ENCODE measurements around the gene SEPTIN5. TPM values are rescaled to one million over a fixed set of nuclear protein-coding genes. Genes with fewer than 3 reads are reported as not detected.
A peak's percentile ranks its signal among the peaks of the same experiment; 100 is the strongest.
"Not testable (repeated sequence)": the region's sequence is repeated elsewhere in the genome, so short reads cannot be mapped to it uniquely, and the experiment has no call there.

Gene SEPTIN5
- total RNA-seq, 2 experiments from 2014 or later = 0.94 to 1.5 TPM

GRCh38 chr22:19723983-19724827 is 9.9 kb downstream of the SEPTIN5 start:
- peak overlapping the region; percentile 19 for H3K4me3 Mint-ChIP-seq
- H3K27ac Mint-ChIP-seq = no peak overlapping the region
- no peaks in the 10 kb centered on the region for H3K9me3 Mint-ChIP-seq (ENCODE audit: low read depth)
- ChIA-PET POLR2A (no interaction called here), CTCF (interaction anchor here (0.6 to 1.4 kb wide), 19 partner anchors 12 to 359 kb away, joined by 3 to 6 read pairs (median 3); no protein-coding TSS in a partner anchor)
- peaks cover 8% of the 10 kb centered on the region for H3K4me1 Mint-ChIP-seq
- H3K27me3 Mint-ChIP-seq = peaks cover 35% of the 10 kb centered on the region
- ATAC-seq = peak; percentile 89
- intact Hi-C loops (cut with DNase I, micrococcal nuclease) = loop anchor here in 1 of 2 experiments (2.0 kb wide), 1 partner anchor 33 kb away; no protein-coding TSS in a partner anchor
- peak; percentile 78 for DNase-seq
- H3K36me3 Mint-ChIP-seq (ENCODE audit: low read depth) = no peaks in the 10 kb centered on the region

DNA sequence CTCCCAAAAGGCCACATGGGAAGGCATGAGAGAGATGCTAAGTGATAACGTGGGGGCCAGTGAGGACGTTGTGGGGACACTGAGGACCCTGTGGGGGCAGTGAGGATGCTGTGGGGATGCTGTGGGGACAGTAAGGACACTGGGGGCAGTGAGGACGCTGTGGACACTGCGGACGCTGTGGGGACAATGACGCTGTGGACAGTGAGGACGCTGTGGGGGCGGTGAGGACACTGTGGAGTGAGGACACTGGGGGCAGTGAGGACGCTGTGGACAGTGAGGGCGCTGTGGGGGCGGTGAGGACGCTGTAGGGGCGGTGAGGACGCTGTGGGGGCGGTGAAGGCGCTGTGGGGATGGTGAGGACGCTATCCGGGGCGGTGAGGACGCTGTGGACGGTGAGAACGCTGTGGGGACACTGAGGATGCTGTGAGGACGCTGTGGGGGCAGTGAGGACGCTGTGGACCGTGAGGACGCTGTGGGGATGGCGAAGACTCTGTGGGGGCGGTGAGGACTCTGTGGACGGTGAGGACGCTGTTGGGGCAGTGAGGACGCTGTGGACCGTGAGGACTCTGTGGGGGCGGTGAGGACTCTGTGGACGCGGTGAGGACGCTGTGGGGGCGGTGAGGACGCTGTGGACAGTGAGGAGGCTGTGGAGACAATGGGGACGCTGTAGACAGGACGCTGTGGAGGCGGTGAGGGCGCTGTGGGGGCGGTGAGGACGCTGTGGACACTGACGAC is 10.8 kb downstream of the SEPTIN5 start:
- Mint-ChIP-seq H3K27me3 (peaks cover 30% of the 10 kb centered on the region), H3K4me1 (peaks cover 3% of the 10 kb centered on the region), H3K36me3 (ENCODE audit: low read depth) (no peaks in the 10 kb centered on the region), H3K27ac (no peak overlapping the region), H3K9me3 (ENCODE audit: low read depth) (no peaks in the 10 kb centered on the region), H3K4me3 (peak overlapping the region; percentile 19)
- ChIA-PET CTCF (no interaction called here), POLR2A (no interaction called here)
- DNase-seq (no peak), ATAC-seq (no peak)
- intact Hi-C loops (cut with DNase I, micrococcal nuclease) = loop anchor here in 1 of 2 experiments (2.0 kb wide), 1 partner anchor 32 kb away; no protein-coding TSS in a partner anchor

- H3K9me3 Mint-ChIP-seq (ENCODE audit: low read depth); intact Hi-C loops (cut with DNase I, micrococcal nuclease); H3K27ac Mint-ChIP-seq; H3K4me3 Mint-ChIP-seq; H3K4me1 Mint-ChIP-seq; ATAC-seq; DNase-seq; POLR2A ChIA-PET; H3K36me3 Mint-ChIP-seq (ENCODE audit: low read depth); CTCF ChIA-PET: not testable (repeated sequence)
- peaks cover 22% of the 10 kb centered on the region for H3K27me3 Mint-ChIP-seq
Observed at GRCh38 chr22:19726064-19726788, 11.9 kb downstream of the SEPTIN5 start.

DNA sequence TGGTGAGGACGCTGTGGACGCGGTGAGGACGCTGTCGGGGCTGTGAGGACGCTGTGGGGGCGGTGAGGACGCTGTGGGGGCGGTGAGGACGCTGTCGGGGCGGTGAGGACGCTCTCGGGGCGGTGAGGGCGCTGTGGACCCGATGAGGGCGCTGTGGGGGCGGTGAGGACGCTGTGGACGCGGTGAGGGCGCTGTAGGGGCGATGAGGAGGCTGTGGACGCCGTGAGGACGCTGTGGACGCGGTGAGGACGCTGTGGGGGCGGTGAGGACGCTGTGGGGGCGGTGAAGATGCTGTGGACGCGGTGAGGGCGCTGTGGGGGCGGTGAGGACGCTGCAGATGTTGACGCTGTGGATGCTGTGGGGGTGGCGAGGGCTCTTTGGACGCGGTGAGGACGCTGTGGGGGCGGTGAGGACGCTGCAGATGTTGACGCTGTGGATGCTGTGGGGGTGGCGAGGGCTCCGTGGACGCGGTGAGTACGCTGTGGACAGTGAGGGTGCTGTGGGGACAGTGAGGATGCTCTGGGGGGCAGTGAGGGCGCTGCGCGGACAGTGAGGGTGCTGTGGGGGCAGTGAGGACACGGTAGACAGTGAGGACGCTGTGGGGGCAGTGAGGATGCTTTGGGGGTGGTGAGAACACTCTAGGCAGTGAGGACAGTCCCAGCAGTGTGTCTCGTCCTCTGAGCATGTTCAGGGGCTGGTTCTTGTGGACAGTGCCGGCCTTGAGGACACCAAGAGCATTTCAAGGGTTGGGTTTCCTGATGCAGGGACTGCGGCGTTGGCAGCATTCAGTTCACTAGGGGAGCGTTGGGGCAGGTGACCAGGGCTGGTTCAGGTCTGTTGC is 13.2 kb downstream of the SEPTIN5 start:
- POLR2A ChIA-PET = no interaction called here
- no peaks in the 10 kb centered on the region for H3K36me3 Mint-ChIP-seq (ENCODE audit: low read depth)
- DNase-seq (no peak), ATAC-seq (no peak)
- H3K27ac Mint-ChIP-seq = no peak overlapping the region
- peaks cover 3% of the 10 kb centered on the region for H3K4me1 Mint-ChIP-seq
- intact Hi-C loops (cut with DNase I, micrococcal nuclease) = no loop called here
- H3K9me3 Mint-ChIP-seq (ENCODE audit: low read depth) = no peaks in the 10 kb centered on the region
- CTCF ChIA-PET = no interaction called here
- H3K4me3 Mint-ChIP-seq = no peak overlapping the region
- peaks cover 18% of the 10 kb centered on the region for H3K27me3 Mint-ChIP-seq

DNA sequence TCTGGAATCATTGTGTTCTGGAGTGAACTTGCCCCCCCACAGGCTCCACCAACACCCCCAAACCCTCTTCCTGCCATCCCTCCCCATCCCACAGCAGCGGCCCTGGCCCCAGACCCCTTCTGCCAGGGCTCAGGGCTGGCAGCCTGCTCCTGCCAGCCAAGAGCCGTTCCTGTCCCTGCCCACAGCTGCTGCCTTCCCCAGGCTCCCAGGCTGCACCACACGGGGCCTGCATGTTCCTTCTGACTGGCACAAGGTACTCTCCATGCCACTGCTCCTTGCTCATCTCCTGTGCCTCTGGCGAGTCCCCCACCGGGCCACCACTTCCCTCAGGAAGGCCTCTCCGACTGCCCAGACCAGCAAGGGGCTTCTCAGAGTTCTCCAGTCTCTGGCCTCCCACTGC is 14.0 kb downstream of the SEPTIN5 start:
- Mint-ChIP-seq H3K36me3 (ENCODE audit: low read depth) (no peaks in the 10 kb centered on the region), H3K27ac (no peak overlapping the region), H3K9me3 (ENCODE audit: low read depth) (no peaks in the 10 kb centered on the region), H3K27me3 (peaks cover 12% of the 10 kb centered on the region), H3K4me3 (no peak overlapping the region), H3K4me1 (peaks cover 3% of the 10 kb centered on the region)
- intact Hi-C loops (cut with DNase I, micrococcal nuclease) = no loop called here
- ATAC-seq = no peak
- no peak for DNase-seq
- CTCF ChIA-PET = no interaction called here
- POLR2A ChIA-PET = no interaction called here

- DNase-seq (no peak), ATAC-seq (no peak)
- intact Hi-C loops (cut with DNase I, micrococcal nuclease) = no loop called here
- CTCF ChIA-PET = interaction anchor here (0.5 to 5.3 kb wide), 3 partner anchors 73 to 183 kb away, joined by 3 to 83 read pairs (median 3); no protein-coding TSS in a partner anchor
- POLR2A ChIA-PET = no interaction called here
- no peak overlapping the region for H3K4me3 Mint-ChIP-seq
- no peak overlapping the region for H3K27ac Mint-ChIP-seq
- H3K9me3 Mint-ChIP-seq (ENCODE audit: low read depth) = no peaks in the 10 kb centered on the region
- H3K4me1 Mint-ChIP-seq = peaks cover 3% of the 10 kb centered on the region
- no peaks in the 10 kb centered on the region for H3K36me3 Mint-ChIP-seq (ENCODE audit: low read depth)
- H3K27me3 Mint-ChIP-seq = peaks cover 12% of the 10 kb centered on the region
Observed at GRCh38 chr22:19728836-19729235, 14.5 kb downstream of the SEPTIN5 start.

DNA sequence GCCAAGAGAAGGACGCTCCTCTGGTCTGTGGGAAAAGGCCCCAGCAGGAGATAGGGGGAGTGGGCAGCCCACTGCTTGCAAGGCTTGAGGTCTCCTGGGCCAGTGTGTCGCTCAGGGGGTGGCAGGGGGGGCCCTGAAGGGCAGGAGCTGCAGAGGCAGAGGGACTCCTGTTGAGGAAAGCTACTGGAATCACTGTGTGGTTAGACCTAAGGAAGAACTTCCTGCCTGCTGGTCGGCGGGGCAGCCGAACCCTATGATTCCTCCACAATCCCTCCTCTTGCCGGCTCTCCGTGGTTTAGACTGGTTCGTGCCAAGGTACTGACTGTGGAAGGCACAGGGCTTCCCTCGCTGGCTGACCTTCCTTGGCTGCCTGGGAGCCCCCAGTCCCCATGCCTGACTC is 15.2 kb downstream of the SEPTIN5 start:
- H3K27me3 Mint-ChIP-seq = peaks cover 11% of the 10 kb centered on the region
- DNase-seq = no peak
- peaks cover 2% of the 10 kb centered on the region for H3K4me1 Mint-ChIP-seq
- no peaks in the 10 kb centered on the region for H3K9me3 Mint-ChIP-seq (ENCODE audit: low read depth)
- H3K36me3 Mint-ChIP-seq (ENCODE audit: low read depth) = no peaks in the 10 kb centered on the region
- H3K4me3 Mint-ChIP-seq = no peak overlapping the region
- intact Hi-C loops (cut with DNase I, micrococcal nuclease) = no loop called here
- ChIA-PET POLR2A (interaction anchor here (1.5 kb wide), 1 partner anchor 181 kb away, joined by 7 read pairs; no protein-coding TSS in a partner anchor), CTCF (interaction anchor here (0.8 to 5.3 kb wide), 11 partner anchors 9 to 199 kb away, joined by 3 to 83 read pairs (median 7); no protein-coding TSS in a partner anchor)
- H3K27ac Mint-ChIP-seq = no peak overlapping the region
- no peak for ATAC-seq

- intact Hi-C loops (cut with DNase I, micrococcal nuclease) = loop anchor here (1.0 to 5.0 kb wide), 8 partner anchors 37 to 287 kb away; partner anchors contain the start of genes ARVCF (in 1 of the 2), GNB1L (in 1 of the 2) and RTL10 (in 1 of the 2)
- ChIA-PET POLR2A (interaction anchor here (1.5 kb wide), 1 partner anchor 180 kb away, joined by 7 read pairs; no protein-coding TSS in a partner anchor), CTCF (interaction anchor here (0.5 to 5.3 kb wide), 45 partner anchors 10 to 431 kb away, joined by 3 to 83 read pairs (median 4); no protein-coding TSS in a partner anchor)
- no peak overlapping the region for H3K27ac Mint-ChIP-seq
- H3K36me3 Mint-ChIP-seq (ENCODE audit: low read depth) = no peaks in the 10 kb centered on the region
- no peak overlapping the region for H3K4me3 Mint-ChIP-seq
- H3K27me3 Mint-ChIP-seq = peaks cover 4% of the 10 kb centered on the region
- H3K9me3 Mint-ChIP-seq (ENCODE audit: low read depth) = no peaks in the 10 kb centered on the region
- ATAC-seq = peak; percentile 20
- no peaks in the 10 kb centered on the region for H3K4me1 Mint-ChIP-seq
- no peak for DNase-seq
Observed at GRCh38 chr22:19730198-19730597, 15.9 kb downstream of the SEPTIN5 start.

- Mint-ChIP-seq H3K27me3 (no peaks in the 10 kb centered on the region), H3K27ac (no peak overlapping the region), H3K4me1 (no peaks in the 10 kb centered on the region), H3K9me3 (ENCODE audit: low read depth) (no peaks in the 10 kb centered on the region), H3K4me3 (peak overlapping the region; percentile 56), H3K36me3 (ENCODE audit: low read depth) (no peaks in the 10 kb centered on the region)
- ChIA-PET POLR2A (interaction anchor here (1.5 kb wide), 1 partner anchor 179 kb away, joined by 7 read pairs; no protein-coding TSS in a partner anchor), CTCF (interaction anchor here (0.5 to 5.3 kb wide), 46 partner anchors 10 to 432 kb away, joined by 3 to 83 read pairs (median 4); no protein-coding TSS in a partner anchor)
- DNase-seq = peak; percentile 92
- peak; percentile 93 for ATAC-seq
- intact Hi-C loops (cut with DNase I, micrococcal nuclease) = loop anchor here (1.0 to 5.0 kb wide), 8 partner anchors 36 to 286 kb away; partner anchors contain the start of genes ARVCF (in 1 of the 2), GNB1L (in 1 of the 2) and RTL10 (in 1 of the 2)
Observed at GRCh38 chr22:19730655-19731360, 16.5 kb downstream of the SEPTIN5 start.
